HS-27A (cell line): ENCODE results near the gene DTD2.
"Not testable (repeated sequence)": the region's sequence is repeated elsewhere in the genome, so short reads cannot be mapped to it uniquely, and the experiment has no call there.

Experiments used
- DNase-seq: peaks from one replicate; pipeline ENCODE4 v3.0.0-alpha.2; 2012; ENCODE audit warnings: low read depth, missing footprints

DTD2 gene

GRCh38 chr14:31441273-31442111, 15.8 kb downstream of the DTD2 start:
- no peak for DNase-seq

- no peak for DNase-seq
Observed at GRCh38 chr14:31440280-31440679, 17.0 kb downstream of the DTD2 start.

DNA sequence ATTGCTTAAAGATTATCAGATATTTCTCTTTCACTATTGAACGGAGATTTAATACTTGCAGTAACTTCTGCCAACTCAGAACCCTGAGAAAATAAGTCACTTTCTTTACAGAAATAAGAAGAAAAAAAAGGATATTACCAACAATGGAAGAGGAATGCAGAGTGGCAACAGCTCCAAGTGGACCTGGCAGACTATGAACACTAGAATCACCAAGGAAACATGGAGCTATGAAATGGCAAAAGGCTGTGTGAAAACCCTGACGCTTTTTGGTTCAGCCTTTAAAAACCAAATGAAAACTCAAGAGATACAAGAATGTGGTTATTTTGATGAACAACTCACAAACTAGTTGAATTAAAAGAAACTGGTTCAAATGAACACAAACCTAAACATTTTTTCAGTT, 17.7 kb downstream of the DTD2 start:
- DNase-seq: no peak

DNA sequence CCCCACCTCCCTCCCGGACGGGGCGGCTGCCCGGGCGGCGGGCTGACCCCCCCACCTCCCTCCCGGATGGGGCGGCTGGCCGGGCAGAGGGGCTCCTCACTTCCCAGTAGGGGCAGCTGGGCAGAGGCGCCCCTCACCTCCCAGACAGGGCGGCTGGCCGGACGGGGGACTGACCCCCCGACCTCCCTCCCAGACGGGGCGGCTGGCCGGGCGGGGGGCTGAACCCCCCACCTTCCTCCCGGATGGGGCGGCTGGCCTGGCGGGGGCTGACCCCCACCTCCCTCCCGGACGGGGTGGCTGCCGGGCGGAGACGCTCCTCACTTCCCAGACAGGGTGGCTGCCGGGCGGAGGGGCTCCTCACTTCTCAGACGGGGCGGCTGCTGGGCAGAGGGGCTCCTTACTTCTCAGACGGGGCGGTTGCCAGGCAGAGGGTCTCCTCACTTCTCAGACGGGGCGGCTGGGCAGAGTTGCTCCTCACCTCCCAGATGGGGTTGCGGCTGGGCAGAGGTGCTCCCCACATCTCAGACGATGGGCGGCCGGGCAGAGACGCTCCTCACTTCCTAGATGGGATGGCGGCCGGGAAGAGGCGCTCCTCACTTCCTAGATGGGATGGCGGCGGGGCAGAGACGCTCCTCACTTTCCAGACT, 20.1 kb downstream of the DTD2 start:
- not testable (repeated sequence) for DNase-seq

- no peak for DNase-seq
Observed at GRCh38 chr14:31435276-31435675, 22.0 kb downstream of the DTD2 start.

GRCh38 chr14:31430634-31431264, 26.6 kb downstream of the DTD2 start:
- no peak for DNase-seq

- no peak for DNase-seq
Observed at GRCh38 chr14:31429791-31430190, 27.5 kb downstream of the DTD2 start.

GRCh38 chr14:31428011-31428410, 29.3 kb downstream of the DTD2 start:
- no peak for DNase-seq

DNA sequence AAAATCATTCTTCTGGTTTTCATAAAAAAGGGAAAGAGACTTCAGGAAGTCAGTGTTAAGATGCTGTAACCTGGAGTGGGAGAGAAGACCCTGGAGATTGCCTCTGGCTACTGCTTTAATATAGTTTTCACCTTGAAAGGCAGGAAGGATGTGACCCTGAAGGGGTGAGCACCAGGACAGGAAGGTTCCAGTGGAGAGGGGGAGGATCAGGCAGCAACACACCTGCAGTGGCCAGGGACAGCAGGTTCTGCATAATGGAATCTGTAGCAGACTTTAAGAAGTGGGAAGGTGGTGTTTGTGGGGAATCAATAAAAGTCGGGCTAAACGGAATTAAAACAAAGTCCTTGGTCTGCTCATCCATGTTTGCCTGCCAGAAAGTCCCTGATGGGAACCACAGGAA, 30.6 kb downstream of the DTD2 start:
- no peak for DNase-seq

GRCh38 chr14:31425905-31426304, 31.4 kb downstream of the DTD2 start:
- no peak for DNase-seq

DNA sequence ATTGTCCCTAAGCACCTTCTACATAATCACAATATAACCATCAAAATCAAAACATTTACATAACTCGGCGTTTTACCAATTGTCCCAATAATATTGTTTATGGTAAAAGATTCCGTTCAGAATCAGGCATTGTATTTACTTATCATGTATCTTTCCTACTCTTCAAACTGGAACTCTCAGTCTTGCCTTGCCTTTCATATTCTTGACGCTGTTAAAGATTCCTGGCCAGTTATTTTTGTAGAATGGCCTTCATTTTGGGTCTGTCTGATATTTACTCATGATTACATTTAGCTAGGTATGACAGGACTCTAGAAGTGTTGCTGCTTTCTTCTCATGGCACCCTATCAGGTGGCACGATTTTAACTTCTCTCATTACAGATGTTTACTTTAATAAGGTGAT, 36.1 kb downstream of the DTD2 start:
- no peak for DNase-seq

DNA sequence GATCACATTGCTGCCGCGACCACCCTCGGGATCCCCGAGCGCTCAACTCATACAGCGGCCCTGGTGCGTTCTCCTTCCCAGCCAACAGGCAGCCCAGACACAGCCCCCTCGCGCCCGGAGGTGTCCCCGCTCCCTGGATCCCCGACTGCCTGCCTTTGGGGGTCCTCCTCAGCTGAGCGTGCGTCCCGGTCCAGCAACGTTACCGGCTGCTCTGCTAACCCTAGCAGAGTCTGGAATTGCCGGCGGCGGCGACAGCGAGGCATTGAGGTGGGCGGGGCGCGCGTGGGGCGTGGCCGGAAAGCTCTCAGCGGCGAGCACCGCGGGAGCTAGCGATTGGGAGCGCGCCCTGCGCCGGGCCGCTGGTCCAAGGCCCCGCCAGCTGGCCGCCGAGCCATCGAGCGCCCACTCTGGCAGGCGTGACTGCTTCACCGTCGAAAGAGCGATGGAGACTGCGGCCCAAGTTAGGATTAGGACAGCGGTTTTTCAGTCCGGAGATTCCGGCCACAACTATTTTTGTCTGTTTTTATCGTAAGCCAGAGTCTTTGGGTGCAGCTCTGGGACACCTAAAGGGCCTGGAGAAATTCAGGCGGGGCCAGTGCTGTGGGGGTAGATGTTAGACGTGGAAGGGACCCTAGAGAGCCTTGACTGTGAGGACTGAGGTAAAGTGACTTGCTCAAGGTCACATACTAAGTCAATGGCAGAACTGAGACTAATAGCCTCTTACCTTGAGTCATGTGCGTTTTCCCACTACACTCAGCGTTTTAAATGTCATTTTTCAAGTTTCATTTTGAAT, 36.8 kb downstream of the DTD2 start, which contains the start of gene HEATR5A:
Gene HEATR5A (minus strand): TSS at position 232 of the 793 bp plus-strand sequence. CDS start 17,575 bp downstream, outside the sequence.
- DNase-seq: peak; percentile 86

DNA sequence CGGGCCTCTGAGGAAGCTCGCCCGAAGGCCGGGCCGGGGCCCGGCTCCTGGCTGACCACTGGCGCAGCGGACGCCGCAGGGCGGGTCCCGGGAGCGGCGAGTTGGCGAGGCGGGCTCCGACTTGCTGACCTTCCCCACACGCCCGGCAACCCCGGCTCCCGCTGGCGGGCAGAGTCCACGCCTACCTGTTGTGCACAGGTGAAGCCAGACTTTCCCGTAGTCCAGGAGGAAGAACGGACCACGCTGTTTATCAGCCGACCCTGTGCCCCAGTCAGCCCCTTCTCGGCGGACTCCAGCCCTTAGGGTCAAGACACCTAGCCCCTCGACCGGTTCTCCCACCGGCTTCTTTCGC, 37.4 kb downstream of the DTD2 start:
- no peak for DNase-seq

GRCh38 chr14:31419179-31419966, 37.9 kb downstream of the DTD2 start:
- no peak for DNase-seq

GRCh38 chr14:31418440-31418839, 38.9 kb downstream of the DTD2 start:
- DNase-seq: no peak

DNA sequence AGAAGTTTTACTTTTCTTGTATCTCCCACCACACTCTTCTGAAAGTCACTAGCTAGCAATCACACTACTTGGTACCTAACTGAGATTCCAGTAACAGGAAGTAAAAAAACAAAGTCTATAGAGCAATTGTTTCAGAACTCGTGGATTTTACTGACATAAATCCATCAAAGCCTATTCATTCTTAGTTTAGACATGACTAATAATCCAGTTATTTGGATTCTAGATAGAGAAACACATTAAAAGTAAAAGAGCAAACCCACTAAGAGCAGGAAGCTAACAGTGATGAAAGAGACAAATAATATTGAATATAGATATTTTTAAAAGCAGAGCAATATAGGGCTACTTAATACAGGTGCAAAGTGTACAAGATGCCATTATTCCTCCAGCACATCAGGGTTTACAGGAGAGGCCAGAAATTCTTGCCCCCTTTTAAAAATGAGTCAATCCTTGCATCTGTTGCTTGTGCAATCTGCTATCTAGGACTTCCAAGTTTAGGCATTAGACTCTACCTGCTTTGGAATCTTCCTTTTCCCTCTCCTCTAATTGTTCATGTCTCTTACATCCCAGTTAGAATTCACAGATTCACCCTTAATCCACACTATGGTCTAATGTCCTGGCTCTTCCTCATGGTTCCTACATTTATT, 43.0 kb downstream of the DTD2 start:
- DNase-seq: peak; percentile 14

DNA sequence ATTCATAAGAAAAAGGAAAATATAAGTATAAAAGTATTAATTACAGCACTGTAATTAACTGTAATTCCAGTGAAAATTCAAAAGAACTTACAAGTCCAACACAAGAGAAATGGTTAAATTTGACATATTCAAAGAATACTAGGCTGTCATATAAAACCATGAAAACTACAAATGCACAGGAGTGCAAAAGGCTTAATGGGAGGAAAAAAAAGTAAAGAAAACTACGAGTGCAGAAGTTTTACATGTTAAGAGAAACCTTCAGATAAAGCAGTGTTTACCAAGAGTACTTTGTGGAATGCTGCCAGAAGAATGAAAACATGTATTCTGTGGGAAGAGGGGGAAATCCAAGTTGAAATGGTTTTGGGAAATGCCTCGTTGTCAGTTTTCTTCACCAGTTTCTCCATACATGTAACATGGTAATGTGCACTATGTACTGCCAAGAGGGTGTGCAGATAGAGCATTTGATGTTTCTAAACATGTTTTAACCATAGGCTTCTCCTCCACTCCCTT, 46.0 kb downstream of the DTD2 start:
- no peak for DNase-seq

DNA sequence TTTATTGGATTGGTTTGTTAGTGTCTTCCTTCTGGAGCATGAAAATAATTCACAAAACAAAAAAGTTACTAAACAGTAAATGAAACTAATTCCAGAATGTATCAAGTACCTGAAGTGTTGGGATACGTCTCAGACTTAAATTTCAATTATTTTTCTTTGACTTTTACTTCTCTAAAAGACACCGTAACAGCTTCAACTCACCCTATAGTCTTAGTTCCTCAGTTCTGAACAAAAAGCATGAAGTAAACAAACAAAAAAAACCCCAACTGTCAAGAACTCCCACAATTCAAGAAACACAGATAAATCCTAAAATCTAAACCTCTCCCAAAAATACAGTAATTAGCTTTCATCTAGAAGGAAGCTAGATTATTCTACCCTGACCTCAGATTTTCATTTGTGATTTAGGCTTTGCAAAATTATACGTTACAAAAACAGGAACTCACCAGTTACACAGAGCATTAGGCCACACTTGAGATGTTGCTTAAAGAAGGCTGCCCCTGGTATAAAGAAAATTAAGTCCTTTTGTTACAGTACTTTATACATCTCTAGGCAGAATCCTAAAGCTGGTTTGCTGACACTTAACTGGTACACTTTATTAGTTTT, 47.2 kb downstream of the DTD2 start:
- DNase-seq: no peak

GRCh38 chr14:31408421-31408820, 48.9 kb downstream of the DTD2 start:
- DNase-seq: no peak

DNA sequence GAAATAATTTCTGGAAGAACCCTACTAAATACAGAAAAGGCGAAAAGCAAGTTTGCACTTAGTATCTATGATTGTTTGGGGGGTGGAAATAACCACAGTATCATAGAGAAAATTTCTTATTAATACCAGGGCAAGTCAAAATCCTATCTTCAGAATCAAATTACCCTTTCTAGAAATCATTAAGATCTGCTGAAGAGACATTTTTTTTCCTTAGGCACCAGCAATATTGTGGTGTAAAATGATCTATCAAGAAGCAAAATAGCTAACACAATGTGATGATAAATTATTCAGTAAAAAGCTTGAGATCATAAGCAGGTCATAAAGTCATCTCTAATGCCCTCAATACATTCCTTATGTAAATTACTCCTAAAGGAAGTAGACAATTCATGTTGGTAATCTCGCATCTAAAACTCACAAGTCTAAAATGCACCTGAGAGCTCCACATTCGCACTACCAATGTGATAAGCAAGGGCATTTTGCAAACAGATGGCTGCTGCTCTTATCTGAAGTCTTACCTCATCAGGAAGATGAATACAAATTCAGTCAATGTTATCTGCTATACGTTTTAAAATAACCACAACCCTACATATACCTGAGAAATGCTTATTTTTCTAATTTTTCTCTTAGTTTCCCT, 51.6 kb downstream of the DTD2 start:
- DNase-seq: no peak
